Ascending aorta (tissue), 2 donors: ENCODE data around the gene TMTC1. TPM values are rescaled to one million over a fixed set of nuclear protein-coding genes. Genes with fewer than 3 reads are reported as not detected.

Source experiments
- DNase-seq, 2 donors: peaks; one replicate each; pipeline ENCODE4 v3.0.0-alpha.2; 2019; ENCODE audit warnings: low spot score in 2 of 2
- H3K27ac ChIP-seq, 2 donors: fragments of 200-600 bp; sonication (generic); one replicate each; pipeline ENCODE4 v1.5.1; 2016 to 2017; ENCODE audit warnings: mild to moderate bottlenecking in 1 of 2
- H3K27me3 ChIP-seq: fragments of 200-600 bp; sonication (generic); one replicate; pipeline ENCODE4 v1.5.1; 2017
- H3K36me3 ChIP-seq, 2 donors: fragments of 200-600 bp; sonication (generic); one replicate each; pipeline ENCODE4 v1.5.1; 2016
- H3K4me1 ChIP-seq, 2 donors: fragments of 200-600 bp; sonication (generic); one replicate each; pipeline ENCODE4 v1.5.1; 2016 to 2017; ENCODE audit warnings: mild to moderate bottlenecking in 1 of 2
- H3K4me3 ChIP-seq, 2 donors: fragments of 200-600 bp; sonication (generic); one replicate each; pipeline ENCODE4 v1.5.1; 2016 to 2017; ENCODE audit warnings: mild to moderate bottlenecking in 1 of 2
- H3K9me3 ChIP-seq, 2 donors: fragments of 200-600 bp; sonication (generic); one replicate each; pipeline ENCODE4 v1.5.1; 2016
- CTCF ChIP-seq, 3 experiments: fragments of 200-600 bp in 2 of 3; fragments of 450-650 bp in 1 of 3; sonication (generic) in 2 of 3; IDR thresholded peaks; one replicate each; pipeline ENCODE4 v1.5.1; 2016 to 2019; ENCODE audit warnings: antibody characterized with exemption in 3 of 3, mild to moderate bottlenecking in 1 of 3, moderate library complexity in 1 of 3
- intact Hi-C: fragments of 100-400 bp; cut with DNase I; formaldehyde crosslinking; loops from one replicate; pipeline ENCODE4 v1.15.1; 2023
- total RNA-seq: library from RNA; depleted of rRNA; stranded (reverse); fragments of >200 nt; gene quantifications from one replicate; pipeline ENCODE4 v1.1.0, GENCODE V29; 2016

Gene TMTC1
- total RNA-seq, 1 donor from 2014 or later: 176 TPM

DNA sequence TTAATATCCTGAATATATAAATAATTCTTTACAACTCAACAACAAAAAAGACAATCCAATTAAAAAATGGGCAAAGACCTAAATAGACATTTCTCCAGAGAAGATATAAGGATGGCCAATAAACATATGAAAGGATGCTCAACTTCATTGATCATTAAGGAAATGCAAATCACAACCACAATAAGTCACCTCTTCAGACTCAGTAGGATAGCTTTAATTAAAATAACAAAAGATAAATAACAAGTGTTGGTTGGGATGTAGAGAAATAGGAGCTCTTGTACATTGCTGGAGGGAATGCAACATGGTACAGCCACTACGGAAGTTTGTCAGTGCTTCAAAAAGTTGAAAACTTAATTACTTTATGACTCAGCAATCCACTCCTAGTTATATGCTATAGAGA lies 156.5 kb downstream of the TMTC1 start:
- Histone ChIP-seq H3K36me3 (peaks cover under 1 to 16% of the 10 kb centered on the region in 2 donors), H3K27me3 (no peaks in the 10 kb centered on the region), H3K27ac (no peak overlapping the region), H3K4me1 (peaks cover 5 to 10% of the 10 kb centered on the region in 2 donors), H3K4me3 (no peak overlapping the region), H3K9me3 (no peaks in the 10 kb centered on the region)
- no peak for TF ChIP-seq CTCF (IDR thresholded peaks at IDR 0.05)
- intact Hi-C loops: no loop called here
- no peak for DNase-seq

DNA sequence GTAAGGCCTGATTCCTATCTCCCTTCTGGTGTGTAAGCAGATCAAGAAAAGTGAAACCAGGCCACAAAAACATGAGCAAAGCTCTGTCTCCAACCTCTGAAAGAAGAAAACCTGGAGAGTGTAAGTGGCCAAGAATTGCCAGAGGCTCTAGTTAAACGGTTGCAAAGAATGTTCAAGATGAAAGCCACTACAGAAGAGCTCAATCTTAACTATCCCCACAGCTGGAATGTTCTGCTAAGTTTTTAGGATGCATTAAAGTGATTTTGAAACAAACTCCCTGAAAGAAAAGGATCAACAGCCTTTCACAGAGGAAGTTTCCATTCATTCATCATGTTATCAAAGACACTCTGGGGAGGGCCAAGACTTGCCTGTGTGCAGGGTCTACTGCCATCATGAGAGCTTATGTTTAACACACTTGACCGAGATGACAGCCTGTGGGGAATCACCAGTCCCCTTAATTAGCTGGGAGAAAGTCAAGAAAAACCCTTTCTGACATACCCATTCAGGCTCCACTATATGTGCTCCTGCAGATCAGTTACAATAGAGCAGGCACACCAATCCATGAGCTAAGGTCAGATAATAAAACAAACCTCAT lies 158.3 kb downstream of the TMTC1 start:
- TF ChIP-seq CTCF (IDR thresholded peaks at IDR 0.05): no peak
- DNase-seq: no peak
- H3K9me3 ChIP-seq: no peaks in the 10 kb centered on the region
- no peak overlapping the region for H3K4me3 ChIP-seq
- peak overlapping the region; percentile 47 to 63 for H3K27ac ChIP-seq
- intact Hi-C loops: no loop called here
- H3K27me3 ChIP-seq: no peaks in the 10 kb centered on the region
- H3K36me3 ChIP-seq: peaks cover 0 to 16% of the 10 kb centered on the region in 2 donors
- peaks cover 5 to 10% of the 10 kb centered on the region in 2 donors for H3K4me1 ChIP-seq

DNA sequence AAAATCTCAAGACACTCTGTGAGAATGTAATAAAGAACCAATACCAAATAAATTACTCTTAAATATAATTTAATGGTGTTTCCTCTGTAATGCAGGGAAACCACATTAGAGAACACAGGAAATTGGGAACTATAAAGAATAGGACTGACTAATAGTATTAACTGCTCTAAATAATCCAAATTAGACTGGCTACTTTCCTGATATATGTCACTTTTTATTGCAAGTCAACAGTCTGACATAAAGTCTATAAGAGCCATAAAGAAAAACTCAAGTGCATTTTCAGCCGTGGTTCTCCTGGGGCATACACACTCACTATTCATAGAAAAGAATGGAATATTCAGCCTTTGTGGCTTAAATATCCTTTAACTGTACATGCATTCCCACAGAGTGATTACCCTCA lies 161.5 kb downstream of the TMTC1 start:
- no peak overlapping the region for H3K27ac ChIP-seq
- H3K9me3 ChIP-seq: no peaks in the 10 kb centered on the region
- H3K36me3 ChIP-seq: no peaks in the 10 kb centered on the region
- DNase-seq: no peak
- TF ChIP-seq CTCF (IDR thresholded peaks at IDR 0.05): no peak
- H3K4me3 ChIP-seq: no peak overlapping the region
- peaks cover 5 to 10% of the 10 kb centered on the region in 2 donors for H3K4me1 ChIP-seq
- intact Hi-C loops: no loop called here
- no peaks in the 10 kb centered on the region for H3K27me3 ChIP-seq

DNA sequence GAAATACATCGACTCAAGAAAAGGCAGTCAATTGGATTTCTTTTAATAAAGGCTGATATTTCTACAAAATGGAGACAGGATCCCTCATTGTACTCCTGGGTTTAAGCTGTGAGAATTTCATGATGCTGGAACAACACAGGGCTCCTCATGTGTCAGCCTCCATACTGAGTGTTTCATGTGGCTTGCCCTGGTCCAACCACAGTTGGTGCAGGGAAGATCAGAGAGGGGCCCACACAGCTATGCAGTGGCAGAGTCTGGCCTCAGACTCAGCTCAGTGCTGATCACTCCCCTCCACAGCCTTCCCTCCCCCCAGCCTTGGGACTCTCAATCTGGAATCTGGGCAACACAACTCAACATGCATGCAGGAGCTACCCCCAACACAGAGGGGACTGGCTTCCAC lies 163.7 kb downstream of the TMTC1 start:
- H3K36me3 ChIP-seq: no peaks in the 10 kb centered on the region
- H3K4me3 ChIP-seq: no peak overlapping the region
- H3K9me3 ChIP-seq: no peaks in the 10 kb centered on the region
- no peak for TF ChIP-seq CTCF (IDR thresholded peaks at IDR 0.05)
- H3K27ac ChIP-seq: no peak overlapping the region
- no peaks in the 10 kb centered on the region for H3K27me3 ChIP-seq
- DNase-seq: no peak
- intact Hi-C loops: no loop called here
- H3K4me1 ChIP-seq: peaks cover under 1 to 3% of the 10 kb centered on the region in 2 donors

DNA sequence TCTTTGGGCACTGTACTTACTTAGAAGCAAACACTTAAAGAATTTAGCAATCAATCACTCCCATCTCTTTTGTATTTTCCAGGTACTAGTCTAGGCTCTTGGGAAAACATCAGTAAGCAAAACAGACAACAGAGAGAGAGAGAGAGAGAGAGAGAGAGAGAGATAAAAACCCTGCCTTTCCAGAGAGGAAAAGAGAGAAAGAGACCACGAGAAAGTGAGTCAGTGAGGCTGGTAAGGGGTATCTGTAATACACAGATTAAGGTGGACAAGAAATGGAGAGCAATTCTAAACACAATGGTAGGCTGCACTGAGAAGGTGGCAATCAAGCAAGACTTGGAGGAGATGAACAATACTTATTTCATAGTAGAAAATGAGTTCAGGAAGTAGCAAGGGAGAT lies 166.3 kb downstream of the TMTC1 start:
- intact Hi-C loops: no loop called here
- no peak for TF ChIP-seq CTCF (IDR thresholded peaks at IDR 0.05)
- Histone ChIP-seq H3K27me3 (no peaks in the 10 kb centered on the region), H3K4me3 (no peak overlapping the region), H3K27ac (no peak overlapping the region), H3K9me3 (no peaks in the 10 kb centered on the region), H3K4me1 (peaks cover 0 to 9% of the 10 kb centered on the region in 2 donors), H3K36me3 (peaks cover 0 to 3% of the 10 kb centered on the region in 2 donors)
- no peak for DNase-seq
